ENCODE data around the gene ASRGL1. TPM values are rescaled to one million over a fixed set of nuclear protein-coding genes. Genes with fewer than 3 reads are reported as not detected.
"Not testable (repeated sequence)": the region's sequence is repeated elsewhere in the genome, so short reads cannot be mapped to it uniquely, and the experiment has no call there.

Gene ASRGL1
- total RNA-seq, 6 experiments from 2014 or later = 0.36 to 0.55 (median 0.49) TPM

DNA sequence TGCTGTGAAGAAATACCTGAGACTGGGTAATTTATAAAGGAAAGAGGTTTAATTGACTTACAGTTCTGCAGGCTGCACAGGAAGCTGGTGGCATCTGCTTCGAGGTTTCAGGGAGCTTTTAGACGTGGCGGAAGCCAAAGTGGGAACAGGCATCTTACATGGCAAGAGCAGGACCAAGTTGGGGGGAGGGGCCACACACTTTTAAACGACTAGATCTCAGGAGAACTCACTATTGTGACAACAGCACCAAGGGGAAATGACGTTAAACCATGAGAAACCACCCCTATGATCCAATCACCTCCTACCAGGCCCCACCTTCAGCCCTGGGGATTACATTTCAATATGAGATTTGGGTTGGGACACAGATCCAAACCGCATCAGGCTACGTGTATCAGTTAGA, 27.3 kb upstream of the ASRGL1 start:
- no peaks in the 10 kb centered on the region for H3K4me1 Mint-ChIP-seq (ENCODE audit: low read depth)
- TF ChIP-seq, protein P1, sequence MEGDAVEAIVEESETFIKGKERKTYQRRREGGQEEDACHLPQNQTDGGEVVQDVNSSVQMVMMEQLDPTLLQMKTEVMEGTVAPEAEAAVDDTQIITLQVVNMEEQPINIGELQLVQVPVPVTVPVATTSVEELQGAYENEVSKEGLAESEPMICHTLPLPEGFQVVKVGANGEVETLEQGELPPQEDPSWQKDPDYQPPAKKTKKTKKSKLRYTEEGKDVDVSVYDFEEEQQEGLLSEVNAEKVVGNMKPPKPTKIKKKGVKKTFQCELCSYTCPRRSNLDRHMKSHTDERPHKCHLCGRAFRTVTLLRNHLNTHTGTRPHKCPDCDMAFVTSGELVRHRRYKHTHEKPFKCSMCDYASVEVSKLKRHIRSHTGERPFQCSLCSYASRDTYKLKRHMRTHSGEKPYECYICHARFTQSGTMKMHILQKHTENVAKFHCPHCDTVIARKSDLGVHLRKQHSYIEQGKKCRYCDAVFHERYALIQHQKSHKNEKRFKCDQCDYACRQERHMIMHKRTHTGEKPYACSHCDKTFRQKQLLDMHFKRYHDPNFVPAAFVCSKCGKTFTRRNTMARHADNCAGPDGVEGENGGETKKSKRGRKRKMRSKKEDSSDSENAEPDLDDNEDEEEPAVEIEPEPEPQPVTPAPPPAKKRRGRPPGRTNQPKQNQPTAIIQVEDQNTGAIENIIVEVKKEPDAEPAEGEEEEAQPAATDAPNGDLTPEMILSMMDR (IDR thresholded peaks at IDR 0.05) = no peak
- H3K4me3 Mint-ChIP-seq = no peak overlapping the region
- H3K9me3 Mint-ChIP-seq = no peaks in the 10 kb centered on the region
- no peaks in the 10 kb centered on the region for H3K36me3 Mint-ChIP-seq (ENCODE audit: low read depth)
- H3K27ac Mint-ChIP-seq = no peak overlapping the region
- peaks cover 22% of the 10 kb centered on the region for H3K27me3 Mint-ChIP-seq (ENCODE audit: insufficient read depth)
- DNase-seq = no peak

DNA sequence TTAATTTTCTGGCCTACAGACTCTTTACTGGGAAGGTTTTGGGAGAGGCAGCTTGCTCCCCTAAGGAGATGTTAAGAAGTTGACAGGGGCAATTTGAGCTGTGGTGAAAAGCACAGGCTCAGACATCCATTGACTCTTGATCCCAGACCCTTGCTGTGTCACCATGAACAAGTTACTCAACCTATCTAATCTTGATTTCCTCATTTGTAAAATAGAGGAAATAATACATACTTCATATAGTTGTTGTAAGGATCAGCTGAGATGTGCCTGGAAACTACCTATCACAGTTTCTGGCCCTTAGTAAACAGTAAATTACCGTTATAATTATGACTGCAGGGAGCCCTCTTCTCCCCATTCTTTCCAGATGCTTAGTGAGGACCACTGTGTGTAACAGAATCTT, 21.8 kb upstream of the ASRGL1 start:
- Mint-ChIP-seq H3K27ac (no peak overlapping the region), H3K4me1 (ENCODE audit: low read depth) (no peaks in the 10 kb centered on the region), H3K9me3 (no peaks in the 10 kb centered on the region), H3K4me3 (no peak overlapping the region), H3K27me3 (ENCODE audit: insufficient read depth) (peaks cover 43% of the 10 kb centered on the region), H3K36me3 (ENCODE audit: low read depth) (no peaks in the 10 kb centered on the region)
- DNase-seq = no peak
- TF ChIP-seq, protein P1 (IDR thresholded peaks at IDR 0.05) = no peak

DNA sequence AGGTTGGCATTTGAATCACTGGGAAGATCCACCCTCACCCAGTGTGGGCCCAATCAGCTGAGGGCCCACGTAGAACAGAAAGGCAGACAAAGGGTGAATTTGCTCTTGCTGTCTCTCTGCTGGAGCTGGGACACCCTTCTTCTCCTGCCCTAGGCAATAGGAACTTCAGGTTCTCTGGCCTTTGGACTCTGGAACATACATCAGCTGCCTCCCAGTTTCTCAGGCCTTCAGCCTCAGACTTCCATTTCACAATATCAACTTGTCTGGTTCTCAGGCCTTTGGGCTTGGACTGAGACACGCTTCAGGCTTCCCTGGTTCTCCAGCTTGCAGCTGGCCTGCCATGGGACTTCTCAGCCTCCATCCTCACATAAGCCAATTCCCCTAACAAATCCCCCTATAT, 14.7 kb upstream of the ASRGL1 start:
- no peak for DNase-seq
- TF ChIP-seq, protein P1 (IDR thresholded peaks at IDR 0.05) = no peak
- H3K9me3 Mint-ChIP-seq = no peaks in the 10 kb centered on the region
- H3K27ac Mint-ChIP-seq = no peak overlapping the region
- H3K36me3 Mint-ChIP-seq (ENCODE audit: low read depth) = no peaks in the 10 kb centered on the region
- no peak overlapping the region for H3K4me3 Mint-ChIP-seq
- H3K4me1 Mint-ChIP-seq (ENCODE audit: low read depth) = no peaks in the 10 kb centered on the region
- peaks cover 44% of the 10 kb centered on the region for H3K27me3 Mint-ChIP-seq (ENCODE audit: insufficient read depth)

DNA sequence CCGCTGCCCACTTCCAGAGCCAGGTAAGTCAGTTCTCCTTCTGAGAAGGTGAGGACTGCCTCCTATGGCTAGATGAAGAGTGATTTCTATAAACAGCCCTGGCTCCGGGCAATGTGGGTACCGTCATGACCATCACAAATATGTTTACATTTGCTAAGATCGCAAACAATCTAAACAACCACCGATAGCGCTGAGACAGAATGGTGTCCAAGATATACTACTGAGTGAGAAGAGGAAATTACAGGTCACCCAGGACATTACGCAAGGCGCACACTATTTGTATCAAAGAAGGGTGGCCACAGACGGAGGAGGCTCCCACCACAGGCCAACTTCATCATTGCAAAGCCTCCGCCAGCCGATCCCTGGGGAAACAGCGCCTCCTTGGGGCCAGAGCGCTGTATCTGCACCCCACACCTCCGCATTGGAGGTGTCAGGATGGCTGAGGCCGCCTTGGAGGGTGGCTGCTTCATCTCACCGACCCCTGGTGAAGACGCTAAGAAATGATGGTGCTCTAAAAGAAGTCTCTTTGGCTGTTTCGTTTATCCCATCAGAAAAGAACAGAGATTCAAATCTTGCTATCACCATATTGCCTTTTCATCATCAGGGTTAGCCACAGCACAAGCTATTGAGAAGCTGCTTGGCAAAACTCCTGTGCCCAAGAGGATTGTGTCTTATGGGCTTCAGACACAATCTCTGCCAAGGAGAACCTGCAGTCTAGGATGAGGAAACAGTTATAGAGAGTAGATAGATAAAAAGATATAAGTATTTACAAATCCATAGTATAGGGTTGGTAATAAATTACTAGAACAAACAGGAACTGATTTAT, 12.3 kb upstream of the ASRGL1 start:
- H3K27ac Mint-ChIP-seq = no peak overlapping the region
- peaks cover 38% of the 10 kb centered on the region for H3K27me3 Mint-ChIP-seq (ENCODE audit: insufficient read depth)
- DNase-seq = peak; percentile 23
- TF ChIP-seq, protein P1 (IDR thresholded peaks at IDR 0.05) = peak; percentile 87
- H3K4me1 Mint-ChIP-seq (ENCODE audit: low read depth) = no peaks in the 10 kb centered on the region
- no peaks in the 10 kb centered on the region for H3K9me3 Mint-ChIP-seq
- H3K36me3 Mint-ChIP-seq (ENCODE audit: low read depth) = no peaks in the 10 kb centered on the region
- no peak overlapping the region for H3K4me3 Mint-ChIP-seq

DNA sequence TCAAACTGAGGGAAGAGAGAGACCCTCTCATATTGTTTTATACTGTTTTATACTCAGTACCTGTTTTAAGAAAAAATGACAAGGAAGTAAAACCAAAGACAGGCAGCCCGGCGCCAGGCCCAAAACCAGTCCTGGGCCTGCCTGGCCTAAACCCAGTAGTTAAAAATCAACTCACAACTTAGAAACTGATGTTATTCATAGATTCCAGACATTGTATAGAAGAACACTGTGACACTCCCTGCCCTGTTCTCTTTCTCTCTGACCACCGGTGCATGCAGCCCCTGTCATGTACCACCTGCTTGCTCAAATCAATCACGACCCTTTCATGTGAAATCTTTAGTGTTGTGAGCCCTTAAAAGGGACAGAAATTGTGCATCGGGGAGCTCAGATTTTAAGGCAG, 11.5 kb upstream of the ASRGL1 start:
- H3K4me1 Mint-ChIP-seq (ENCODE audit: low read depth); H3K4me3 Mint-ChIP-seq; H3K36me3 Mint-ChIP-seq (ENCODE audit: low read depth); H3K27ac Mint-ChIP-seq; DNase-seq; H3K9me3 Mint-ChIP-seq: not testable (repeated sequence)
- peaks cover 32% of the 10 kb centered on the region for H3K27me3 Mint-ChIP-seq (ENCODE audit: insufficient read depth)

DNA sequence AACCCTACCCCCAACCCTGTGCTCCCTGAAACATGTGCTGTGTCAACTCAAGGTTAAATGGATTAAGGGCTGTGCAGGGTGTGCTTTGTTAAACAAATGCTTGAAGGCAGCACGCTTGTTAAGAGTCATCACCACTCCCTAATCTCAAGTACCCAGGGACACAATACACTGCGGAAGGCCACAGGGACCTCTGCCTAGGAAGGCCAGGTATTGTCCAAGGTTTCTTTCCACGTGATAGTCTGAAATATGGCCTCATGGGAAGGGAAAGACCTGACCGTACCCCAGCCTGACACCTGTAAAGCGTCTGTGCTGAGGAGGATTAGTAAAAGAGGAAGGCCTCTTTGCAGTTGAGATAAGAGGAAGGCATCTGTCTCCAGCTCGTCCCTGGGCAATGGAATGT, 10.5 kb upstream of the ASRGL1 start:
- H3K27me3 Mint-ChIP-seq (ENCODE audit: insufficient read depth) = peaks cover 35% of the 10 kb centered on the region
- not testable (repeated sequence) for H3K4me1 Mint-ChIP-seq (ENCODE audit: low read depth); H3K27ac Mint-ChIP-seq; H3K36me3 Mint-ChIP-seq (ENCODE audit: low read depth); H3K9me3 Mint-ChIP-seq; DNase-seq; H3K4me3 Mint-ChIP-seq

DNA sequence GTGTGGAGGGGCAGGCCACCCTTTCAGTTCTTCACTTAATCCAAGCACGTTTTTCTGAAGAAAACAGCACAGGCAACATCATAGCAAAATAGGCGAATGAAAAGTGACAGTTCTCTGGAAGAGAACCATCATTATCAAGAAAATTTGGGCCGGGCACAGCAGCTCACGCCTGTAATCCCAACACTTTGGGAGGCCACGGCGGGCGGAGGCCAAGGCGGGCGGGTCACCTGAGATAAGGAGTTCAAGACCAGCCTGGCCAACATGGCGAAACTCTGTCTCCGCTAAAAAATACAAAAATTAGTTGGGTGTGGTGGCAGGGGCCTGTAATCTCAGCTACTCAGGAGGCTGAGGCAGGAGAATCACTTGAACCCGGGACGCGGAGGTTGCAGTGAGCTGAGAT, 9.7 kb upstream of the ASRGL1 start:
- not testable (repeated sequence) for H3K36me3 Mint-ChIP-seq (ENCODE audit: low read depth); H3K4me3 Mint-ChIP-seq; H3K27ac Mint-ChIP-seq; H3K9me3 Mint-ChIP-seq; DNase-seq; H3K4me1 Mint-ChIP-seq (ENCODE audit: low read depth)
- peaks cover 37% of the 10 kb centered on the region for H3K27me3 Mint-ChIP-seq (ENCODE audit: insufficient read depth)

DNA sequence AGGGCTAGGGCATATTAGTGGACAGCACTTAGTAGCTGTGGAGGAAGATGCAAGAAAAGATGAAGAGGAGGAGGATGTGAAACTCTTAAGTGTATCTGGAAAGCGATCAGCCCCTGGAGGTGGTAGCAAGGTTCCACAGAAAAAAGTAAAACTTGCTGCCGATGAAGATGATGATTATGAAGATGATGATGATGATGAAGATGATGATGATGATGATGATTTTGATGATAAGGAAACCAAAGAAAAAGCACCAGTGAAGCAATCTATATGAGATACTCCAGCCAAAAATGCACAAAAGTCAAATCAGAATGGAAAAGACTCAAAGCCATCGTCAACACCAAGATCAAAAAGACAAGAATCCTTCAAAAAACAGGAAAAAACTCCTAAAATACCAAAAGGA, 6.0 kb upstream of the ASRGL1 start:
- H3K27ac Mint-ChIP-seq; H3K4me1 Mint-ChIP-seq (ENCODE audit: low read depth); DNase-seq; H3K9me3 Mint-ChIP-seq; H3K36me3 Mint-ChIP-seq (ENCODE audit: low read depth); H3K4me3 Mint-ChIP-seq: not testable (repeated sequence)
- peaks cover 51% of the 10 kb centered on the region for H3K27me3 Mint-ChIP-seq (ENCODE audit: insufficient read depth)
